Left lung (tissue), 10 donors: Measurements from ENCODE around the gene MAPT. TPM values are rescaled to one million over a fixed set of nuclear protein-coding genes. Genes with fewer than 3 reads are reported as not detected.

ENCODE experiments used
- ATAC-seq: fragments of 200-7000 bp; cut with Tn5 transposase; one replicate; pipeline ENCODE4 v1.9.1; 2020; ENCODE audit warnings: moderate library complexity
- DNase-seq, 4 donors: peaks; one replicate each; pipeline ENCODE4 v3.0.0-alpha.2; 2013 to 2020
- H3K27ac ChIP-seq, 2 donors: fragments of 200-600 bp; sonication (generic) in 1 of 2; one replicate each; pipeline versions ENCODE4 v1.5.0 to v1.8.0; 2020 to 2021
- H3K27me3 ChIP-seq, 2 donors: fragments of 200-600 bp; sonication (generic) in 1 of 2; one replicate each; pipeline versions ENCODE4 v1.5.0 to v1.8.0; 2020 to 2021
- H3K36me3 ChIP-seq, 2 donors: fragments of 200-600 bp; sonication (generic) in 1 of 2; one replicate each; pipeline versions ENCODE4 v1.5.0 to v1.8.0; 2020 to 2021
- H3K4me1 ChIP-seq, 2 donors: fragments of 200-600 bp; one replicate each; pipeline ENCODE4 v1.8.0; 2021
- H3K4me3 ChIP-seq, 2 donors: fragments of 200-600 bp; sonication (generic) in 1 of 2; one replicate each; pipeline versions ENCODE4 v1.5.0 to v1.8.0; 2020 to 2021; ENCODE audit warnings: mild to moderate bottlenecking in 1 of 2
- H3K9me3 ChIP-seq, 2 donors: fragments of 200-600 bp; sonication (generic) in 1 of 2; one replicate each; pipeline versions ENCODE4 v1.5.0 to v1.8.0; 2020 to 2021
- intact Hi-C, 2 donors: fragments of 100-400 bp; cut with DNase I; formaldehyde crosslinking; loops; one replicate each; pipeline versions ENCODE4 v1.11.2 to v1.14.2; 2022
- polyA plus RNA-seq, 6 donors: library from polyadenylated mRNA; unstranded; fragments of 120-200 nt; gene quantifications; one replicate each; pipeline ENCODE4 v1.2.1, GENCODE V29; 2013; ENCODE audit not compliant: insufficient read length in 6 of 6
- total RNA-seq, 2 donors: library from RNA; stranded (reverse); fragmentation: NEBNext Ultra II Directional; extraction: Animal tissue kit (Norgen Biotek cat#: 25700); gene quantifications; one replicate each; pipeline ENCODE4 v1.2.1, GENCODE V29; 2021
- TF ChIP-seq, protein P1 (sequence below), 2 donors: fragments of 200-600 bp; sonication (generic) in 1 of 2; IDR thresholded peaks; one replicate each; pipeline versions ENCODE4 v1.5.0 to v1.8.0; 2021; ENCODE audit warnings: antibody characterized with exemption in 2 of 2
- donor health status: DM: no; HTN: yes; CAD: no.
- donor health status: DM: no; HTN: no; CAD: no.

Gene MAPT
- total and polyA plus RNA-seq, 8 donors, result 0.99 to 7.7 (median 5.5) TPM

DNA sequence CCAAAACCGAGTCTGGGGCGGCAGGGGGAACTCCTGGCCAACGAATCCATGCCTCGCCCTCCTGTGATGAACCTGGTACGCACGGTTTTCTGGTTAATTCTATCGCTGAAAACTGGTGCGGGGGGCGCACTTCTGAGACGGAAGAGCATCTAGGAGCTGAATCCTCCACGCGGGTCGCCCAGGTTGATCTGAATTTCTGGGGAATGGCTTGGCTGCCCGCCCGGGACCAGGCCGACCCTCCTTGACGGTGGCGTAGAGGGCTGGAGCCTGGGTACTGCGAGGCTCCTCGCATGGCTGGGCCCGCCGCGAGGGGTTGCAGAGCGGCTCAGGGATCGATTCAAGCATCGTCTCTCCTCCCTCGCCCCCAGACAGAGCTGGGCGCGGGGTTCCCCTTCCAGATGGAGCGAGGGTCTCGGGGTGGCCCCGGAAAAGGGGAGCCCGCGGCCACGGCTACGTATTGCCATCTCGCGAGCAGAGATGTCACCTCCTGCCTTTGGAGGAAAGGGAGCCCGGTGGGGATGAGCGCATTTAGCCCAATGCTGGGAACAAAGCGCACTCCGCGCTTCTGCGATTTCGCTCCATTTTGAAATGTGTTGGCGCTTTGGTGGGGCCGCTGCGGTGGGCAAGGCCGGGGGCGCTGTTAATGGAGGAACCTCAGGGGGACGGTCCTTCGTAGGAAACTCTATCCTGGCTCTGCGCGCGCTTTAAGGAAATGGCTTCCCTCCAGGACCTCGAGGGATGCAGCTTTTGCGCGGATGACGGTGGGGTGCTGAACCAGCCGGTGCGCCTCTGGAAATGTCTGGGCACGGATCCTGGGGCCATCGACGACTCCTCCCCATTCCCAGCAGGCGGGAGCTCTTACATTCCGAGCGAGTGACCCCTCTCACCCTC is 2.7 kb downstream of the MAPT start:
- intact Hi-C loops, result no loop called here

DNA sequence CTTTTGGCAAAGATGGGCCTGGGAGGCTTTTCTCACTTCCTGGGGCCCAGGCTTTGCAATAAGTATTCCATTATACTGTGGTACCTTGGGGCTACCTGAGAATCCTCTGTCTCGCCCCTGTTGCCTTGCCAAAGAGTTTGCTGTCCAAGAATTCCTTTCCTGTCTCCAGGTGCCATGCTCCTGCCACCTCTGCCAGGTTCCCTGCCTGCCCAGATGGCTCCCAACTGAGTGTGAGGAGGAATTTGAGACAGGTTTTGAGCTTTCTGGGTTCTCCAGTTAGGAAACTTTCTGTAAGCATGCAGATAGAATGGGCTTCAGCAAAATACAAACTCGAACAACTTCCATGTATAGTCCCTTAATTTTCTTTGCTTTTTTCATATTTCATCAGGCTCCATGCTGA is 5.8 kb downstream of the MAPT start:
- intact Hi-C loops, result no loop called here
- Histone ChIP-seq H3K9me3 (no peaks in the 10 kb centered on the region), H3K4me1 (peaks cover 9 to 18% of the 10 kb centered on the region in 2 donors), H3K27me3 (peaks cover 29 to 76% of the 10 kb centered on the region in 2 donors), H3K4me3 (no peak overlapping the region), H3K36me3 (no peaks in the 10 kb centered on the region), H3K27ac (no peak overlapping the region)
- ATAC-seq (no peak), DNase-seq (no peak)
- TF ChIP-seq, protein P1, sequence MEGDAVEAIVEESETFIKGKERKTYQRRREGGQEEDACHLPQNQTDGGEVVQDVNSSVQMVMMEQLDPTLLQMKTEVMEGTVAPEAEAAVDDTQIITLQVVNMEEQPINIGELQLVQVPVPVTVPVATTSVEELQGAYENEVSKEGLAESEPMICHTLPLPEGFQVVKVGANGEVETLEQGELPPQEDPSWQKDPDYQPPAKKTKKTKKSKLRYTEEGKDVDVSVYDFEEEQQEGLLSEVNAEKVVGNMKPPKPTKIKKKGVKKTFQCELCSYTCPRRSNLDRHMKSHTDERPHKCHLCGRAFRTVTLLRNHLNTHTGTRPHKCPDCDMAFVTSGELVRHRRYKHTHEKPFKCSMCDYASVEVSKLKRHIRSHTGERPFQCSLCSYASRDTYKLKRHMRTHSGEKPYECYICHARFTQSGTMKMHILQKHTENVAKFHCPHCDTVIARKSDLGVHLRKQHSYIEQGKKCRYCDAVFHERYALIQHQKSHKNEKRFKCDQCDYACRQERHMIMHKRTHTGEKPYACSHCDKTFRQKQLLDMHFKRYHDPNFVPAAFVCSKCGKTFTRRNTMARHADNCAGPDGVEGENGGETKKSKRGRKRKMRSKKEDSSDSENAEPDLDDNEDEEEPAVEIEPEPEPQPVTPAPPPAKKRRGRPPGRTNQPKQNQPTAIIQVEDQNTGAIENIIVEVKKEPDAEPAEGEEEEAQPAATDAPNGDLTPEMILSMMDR (IDR thresholded peaks at IDR 0.05), result no peak

More for the DNA sequence above, 2.7 kb downstream of the MAPT start:
- Histone ChIP-seq H3K4me1 (peaks cover 9 to 33% of the 10 kb centered on the region in 2 donors), H3K27me3 (peaks cover 34 to 90% of the 10 kb centered on the region in 2 donors), H3K9me3 (no peaks in the 10 kb centered on the region), H3K4me3 (no peak overlapping the region), H3K27ac (no peak overlapping the region), H3K36me3 (no peaks in the 10 kb centered on the region)
- DNase-seq, result no peak
- ATAC-seq, result no peak
- TF ChIP-seq, protein P1 (IDR thresholded peaks at IDR 0.05), result no peak

DNA sequence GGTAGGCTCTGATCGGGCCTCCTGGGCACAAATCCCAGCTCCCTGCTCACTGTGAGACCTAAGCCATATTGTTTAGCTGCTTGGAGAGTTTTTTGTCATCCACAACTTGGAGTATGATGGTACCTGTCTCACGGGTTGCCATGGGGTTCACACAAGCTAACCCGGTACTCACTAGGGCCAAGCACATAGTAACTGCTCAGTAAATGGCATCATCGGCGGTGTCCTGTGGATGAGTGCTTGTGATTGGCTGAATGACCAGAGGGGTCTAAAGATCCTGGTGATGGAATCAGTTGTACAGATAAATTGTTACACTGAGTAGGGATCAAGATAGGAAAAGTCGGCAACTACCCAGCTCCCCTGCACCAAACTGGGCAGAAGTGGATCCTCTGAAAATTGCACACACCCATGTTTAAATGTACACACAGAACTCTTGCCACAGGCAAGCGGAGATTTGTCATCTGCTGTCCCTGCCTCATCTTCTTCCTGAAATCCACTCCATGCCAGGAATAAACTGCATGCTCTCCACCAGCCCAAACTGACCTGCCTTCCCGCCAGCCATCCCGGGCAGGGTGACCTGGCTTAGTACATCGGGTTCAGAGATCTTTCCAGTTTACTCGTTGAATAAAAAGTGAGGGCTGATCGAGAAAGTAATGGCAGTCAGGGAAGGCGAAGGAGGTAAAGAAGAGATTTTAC is 6.5 kb downstream of the MAPT start:
- Histone ChIP-seq H3K4me3 (no peak overlapping the region), H3K9me3 (no peaks in the 10 kb centered on the region), H3K36me3 (no peaks in the 10 kb centered on the region), H3K27me3 (peaks cover 22 to 76% of the 10 kb centered on the region in 2 donors), H3K27ac (no peak overlapping the region), H3K4me1 (peaks cover 3 to 10% of the 10 kb centered on the region in 2 donors)
- TF ChIP-seq, protein P1 (IDR thresholded peaks at IDR 0.05), result no peak
- DNase-seq, result no peak
- intact Hi-C loops, result no loop called here
- ATAC-seq, result no peak

DNA sequence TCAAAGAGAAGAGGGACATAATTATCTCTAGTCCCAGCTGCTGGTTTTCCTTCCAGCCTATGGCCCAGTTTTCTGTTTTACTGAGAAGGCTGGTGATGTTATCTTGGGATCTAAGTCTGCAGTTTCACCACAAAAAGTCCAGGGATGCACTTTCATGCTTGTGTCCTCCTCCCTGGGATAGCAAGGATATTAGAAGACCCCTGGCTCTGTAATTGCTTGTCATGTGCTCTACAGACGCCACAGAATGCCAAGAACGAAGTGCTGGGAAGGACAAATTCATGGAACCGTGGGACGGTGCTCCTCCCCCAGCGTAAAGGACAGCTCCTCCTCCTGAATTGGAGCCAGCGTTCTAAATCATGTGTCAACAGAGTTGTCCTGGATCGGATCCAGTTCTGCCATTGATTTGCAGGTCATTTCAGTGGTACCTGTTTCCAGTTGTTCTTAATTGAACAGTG is 8.6 kb downstream of the MAPT start:
- TF ChIP-seq, protein P1 (IDR thresholded peaks at IDR 0.05), result no peak
- H3K27me3 ChIP-seq, result peaks cover 4 to 76% of the 10 kb centered on the region in 2 donors
- no peaks in the 10 kb centered on the region for H3K36me3 ChIP-seq
- ATAC-seq (peak; percentile 22), DNase-seq (no peak)
- H3K9me3 ChIP-seq, result no peaks in the 10 kb centered on the region
- H3K4me3 ChIP-seq, result no peak overlapping the region
- H3K4me1 ChIP-seq, result no peaks in the 10 kb centered on the region
- no peak overlapping the region for H3K27ac ChIP-seq
- intact Hi-C loops, result no loop called here

DNA sequence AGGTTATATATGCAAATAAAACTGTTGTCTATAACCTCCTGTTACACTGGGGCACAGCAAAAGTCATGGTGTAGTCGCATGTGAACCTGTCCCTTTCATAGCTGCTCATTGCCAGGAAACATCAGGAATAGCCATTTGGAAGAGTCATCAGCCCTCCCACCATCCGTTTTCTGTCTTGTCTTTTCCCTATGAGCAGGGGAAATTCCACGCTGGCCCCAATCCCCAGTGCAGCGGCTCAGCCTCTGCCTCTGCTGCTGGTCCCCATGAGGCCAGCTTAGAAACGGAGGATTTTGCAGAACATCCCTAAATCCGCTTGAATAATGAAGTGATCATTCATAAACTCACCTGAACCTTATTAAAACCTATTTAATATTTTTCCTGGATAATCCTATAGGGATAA is 10.5 kb downstream of the MAPT start:
- intact Hi-C loops, result no loop called here
- DNase-seq, result no peak
- no peak for ATAC-seq

More for the DNA sequence above, 10.5 kb downstream of the MAPT start:
- peaks cover 2 to 69% of the 10 kb centered on the region in 2 donors for H3K27me3 ChIP-seq
- no peaks in the 10 kb centered on the region for H3K36me3 ChIP-seq
- H3K9me3 ChIP-seq, result no peaks in the 10 kb centered on the region
- TF ChIP-seq, protein P1 (IDR thresholded peaks at IDR 0.05), result no peak
- no peak overlapping the region for H3K4me3 ChIP-seq
- no peak overlapping the region for H3K27ac ChIP-seq
- H3K4me1 ChIP-seq, result no peaks in the 10 kb centered on the region
